ENCODE measurements around the gene PGF.

Gene PGF

DNA sequence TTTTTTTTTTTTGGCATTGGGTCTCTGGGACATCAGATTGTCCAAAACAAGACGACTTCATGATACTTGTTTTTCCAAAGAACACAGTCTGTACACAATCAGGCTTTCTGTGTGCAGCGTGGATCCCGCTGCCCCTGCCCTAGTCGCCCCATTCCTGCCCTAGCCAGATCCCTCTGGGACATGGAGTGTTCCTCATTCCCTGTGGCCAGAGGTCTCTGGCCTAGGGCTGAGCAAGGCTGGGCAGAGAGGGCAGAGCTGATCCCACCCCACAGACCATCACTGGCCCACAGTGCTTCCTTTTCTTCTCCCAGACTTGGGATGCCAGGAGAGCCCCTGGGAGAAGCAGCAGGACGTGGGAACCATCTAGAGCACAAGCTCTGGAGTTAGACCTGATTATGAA, 26.4 kb upstream of the PGF start:
- no peak overlapping the region for H3K27ac Mint-ChIP-seq
- no peak overlapping the region for H3K4me3 Mint-ChIP-seq
- H3K27me3 Mint-ChIP-seq: no peaks in the 10 kb centered on the region
- no peak for DNase-seq
- H3K9me3 Mint-ChIP-seq: no peaks in the 10 kb centered on the region
- no peak for ATAC-seq
- no peaks in the 10 kb centered on the region for H3K4me1 Mint-ChIP-seq
- H3K36me3 Mint-ChIP-seq (ENCODE audit: low read depth): no peaks in the 10 kb centered on the region

DNA sequence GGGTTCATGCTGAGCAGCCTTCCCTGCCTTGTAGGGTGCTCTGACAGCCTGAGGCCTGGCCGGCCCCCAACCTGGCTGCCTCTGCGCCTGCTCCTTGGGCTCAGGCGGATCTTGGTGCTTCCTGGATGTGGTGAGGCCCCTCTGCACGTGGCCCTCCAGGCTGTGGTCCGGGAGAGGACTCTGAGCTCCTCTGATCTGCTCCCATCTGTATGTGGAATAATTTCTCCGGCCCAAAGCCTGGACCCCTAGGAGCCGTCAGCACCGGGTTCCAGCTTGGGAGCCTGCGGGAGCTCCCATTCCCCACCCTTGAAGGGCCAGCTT, 26.0 kb upstream of the PGF start:
- ATAC-seq (no peak), DNase-seq (no peak)
- Mint-ChIP-seq H3K9me3 (no peaks in the 10 kb centered on the region), H3K36me3 (ENCODE audit: low read depth) (no peaks in the 10 kb centered on the region), H3K27me3 (no peaks in the 10 kb centered on the region), H3K4me3 (no peak overlapping the region), H3K27ac (no peak overlapping the region), H3K4me1 (no peaks in the 10 kb centered on the region)

DNA sequence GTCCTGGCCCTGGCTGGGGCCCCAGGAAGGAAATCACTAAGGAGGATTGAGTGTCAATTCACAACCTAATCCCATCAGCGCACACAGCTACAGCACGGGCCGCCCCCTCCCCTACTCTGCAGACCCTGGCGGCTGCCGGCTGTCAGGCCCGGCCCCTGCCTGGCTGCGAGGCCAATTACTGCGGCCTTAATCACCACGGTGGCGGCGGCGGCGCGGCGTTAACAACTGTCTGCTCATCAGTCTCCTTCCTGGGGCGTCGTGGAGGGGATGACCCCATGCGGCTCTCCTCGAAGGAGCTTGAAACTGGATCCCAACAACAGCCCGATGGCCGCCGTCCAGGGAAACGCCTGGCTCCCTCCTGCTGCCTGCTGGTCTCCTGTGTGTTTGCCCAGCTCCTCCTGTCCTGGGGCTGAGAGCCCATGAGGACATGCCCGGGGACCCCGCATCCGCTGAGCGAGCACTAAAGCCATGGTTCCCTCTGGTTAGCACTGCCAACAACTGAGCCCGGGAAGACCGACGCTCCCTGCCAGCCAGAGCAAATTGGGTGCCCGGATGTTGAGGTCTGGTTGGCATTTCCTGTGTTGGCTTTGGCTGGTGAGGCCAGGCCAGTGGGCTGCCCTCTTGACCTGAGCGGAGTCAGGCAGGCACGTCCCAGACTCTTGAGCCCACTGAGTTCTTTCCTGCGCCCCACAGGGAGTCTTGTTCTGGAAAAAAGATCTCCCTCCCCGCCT, 25.5 kb upstream of the PGF start:
- H3K27me3 Mint-ChIP-seq: no peaks in the 10 kb centered on the region
- no peaks in the 10 kb centered on the region for H3K36me3 Mint-ChIP-seq (ENCODE audit: low read depth)
- no peak overlapping the region for H3K27ac Mint-ChIP-seq
- no peaks in the 10 kb centered on the region for H3K9me3 Mint-ChIP-seq
- DNase-seq: no peak
- H3K4me1 Mint-ChIP-seq: no peaks in the 10 kb centered on the region
- H3K4me3 Mint-ChIP-seq: no peak overlapping the region
- ATAC-seq: no peak

DNA sequence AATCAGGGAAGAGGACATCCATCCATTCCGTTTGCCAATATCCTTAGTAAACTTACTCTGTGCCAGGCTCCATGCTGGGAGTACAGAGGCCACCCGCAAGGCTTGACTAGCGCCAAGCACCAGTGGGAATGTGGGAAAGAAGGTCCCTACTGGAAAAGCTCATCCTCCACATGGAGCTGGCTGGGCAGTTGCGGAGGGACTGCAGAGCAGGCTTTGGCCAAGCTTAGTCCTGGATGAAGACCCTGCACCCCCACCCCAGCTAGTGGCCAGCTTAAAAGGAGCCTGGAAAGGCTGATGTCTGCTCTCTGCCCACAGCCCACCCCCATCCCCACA, 25.0 kb upstream of the PGF start:
- DNase-seq (no peak), ATAC-seq (no peak)
- no peaks in the 10 kb centered on the region for H3K9me3 Mint-ChIP-seq
- H3K27me3 Mint-ChIP-seq: no peaks in the 10 kb centered on the region
- no peak overlapping the region for H3K4me3 Mint-ChIP-seq
- H3K36me3 Mint-ChIP-seq (ENCODE audit: low read depth): no peaks in the 10 kb centered on the region
- H3K4me1 Mint-ChIP-seq: no peaks in the 10 kb centered on the region
- no peak overlapping the region for H3K27ac Mint-ChIP-seq

DNA sequence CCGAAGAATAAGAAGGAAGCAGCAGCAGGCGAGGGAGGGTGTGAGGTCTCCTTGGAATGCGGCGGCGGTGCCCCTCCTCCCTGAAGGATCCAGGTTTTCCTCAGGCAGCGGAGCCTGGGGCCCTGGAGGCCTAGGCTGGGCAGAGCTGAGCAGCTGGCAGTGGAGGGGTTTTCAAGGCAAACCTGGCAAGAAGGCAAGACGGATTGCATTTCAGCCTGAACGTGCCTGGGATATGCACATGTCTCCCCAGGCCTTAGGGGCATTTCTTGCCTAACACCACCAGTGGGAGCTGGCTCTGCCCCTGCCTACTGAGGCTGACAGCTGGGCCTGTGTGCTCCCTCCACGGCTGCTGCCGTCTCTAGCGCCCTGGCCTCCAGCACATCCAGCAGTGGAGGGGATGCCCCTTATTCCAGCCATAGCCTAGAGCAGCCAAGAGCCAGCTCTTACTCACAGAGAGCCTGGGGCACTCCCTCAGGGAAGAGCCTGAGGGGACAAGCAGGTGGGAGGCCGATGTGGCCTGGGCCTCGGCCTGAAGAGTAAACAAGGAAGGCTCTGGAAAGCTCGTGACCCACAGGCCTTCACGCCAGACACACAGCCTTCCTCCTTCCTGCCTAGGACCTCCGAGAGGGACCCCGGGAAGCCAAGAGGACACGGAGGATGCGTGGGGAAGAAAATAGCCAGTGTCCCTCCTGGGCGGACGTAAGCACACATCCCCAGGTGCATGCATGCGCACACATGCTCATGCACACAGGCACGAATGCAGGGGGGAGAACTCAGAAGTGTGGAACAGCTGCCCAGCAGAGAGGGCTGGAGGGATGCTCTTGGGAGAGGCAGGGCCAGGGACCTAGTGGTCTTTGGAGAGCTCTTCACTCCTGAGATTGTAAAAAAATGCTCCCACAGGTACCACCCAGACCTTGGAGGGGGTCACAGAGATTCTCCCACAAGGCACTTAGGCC, 24.3 kb upstream of the PGF start:
- Mint-ChIP-seq H3K9me3 (no peaks in the 10 kb centered on the region), H3K4me1 (no peaks in the 10 kb centered on the region), H3K27me3 (no peaks in the 10 kb centered on the region), H3K27ac (no peak overlapping the region), H3K36me3 (ENCODE audit: low read depth) (no peaks in the 10 kb centered on the region), H3K4me3 (no peak overlapping the region)
- ATAC-seq (no peak), DNase-seq (no peak)

DNA sequence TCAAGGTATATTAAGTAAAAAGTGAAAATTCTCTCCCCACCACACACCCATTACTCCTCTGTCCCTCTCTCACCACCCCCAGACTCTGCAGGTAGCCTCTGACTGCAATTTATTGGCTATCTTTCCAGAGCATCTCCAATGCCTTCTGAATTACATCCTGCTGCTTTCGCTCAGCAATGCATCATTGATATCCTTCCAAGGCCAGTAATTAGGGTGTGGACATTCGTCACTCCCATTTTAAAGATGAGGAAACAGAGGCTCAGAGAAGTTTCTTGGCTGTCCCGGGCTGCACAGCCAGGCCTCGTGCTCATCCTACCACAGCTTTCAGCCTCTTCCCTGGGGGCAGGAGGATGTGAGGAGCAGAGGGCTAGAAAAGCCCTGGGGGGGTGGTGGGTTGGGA, 23.6 kb upstream of the PGF start:
- DNase-seq (no peak), ATAC-seq (no peak)
- H3K36me3 Mint-ChIP-seq (ENCODE audit: low read depth): no peaks in the 10 kb centered on the region
- no peaks in the 10 kb centered on the region for H3K27me3 Mint-ChIP-seq
- H3K27ac Mint-ChIP-seq: no peak overlapping the region
- H3K9me3 Mint-ChIP-seq: no peaks in the 10 kb centered on the region
- no peaks in the 10 kb centered on the region for H3K4me1 Mint-ChIP-seq
- no peak overlapping the region for H3K4me3 Mint-ChIP-seq

DNA sequence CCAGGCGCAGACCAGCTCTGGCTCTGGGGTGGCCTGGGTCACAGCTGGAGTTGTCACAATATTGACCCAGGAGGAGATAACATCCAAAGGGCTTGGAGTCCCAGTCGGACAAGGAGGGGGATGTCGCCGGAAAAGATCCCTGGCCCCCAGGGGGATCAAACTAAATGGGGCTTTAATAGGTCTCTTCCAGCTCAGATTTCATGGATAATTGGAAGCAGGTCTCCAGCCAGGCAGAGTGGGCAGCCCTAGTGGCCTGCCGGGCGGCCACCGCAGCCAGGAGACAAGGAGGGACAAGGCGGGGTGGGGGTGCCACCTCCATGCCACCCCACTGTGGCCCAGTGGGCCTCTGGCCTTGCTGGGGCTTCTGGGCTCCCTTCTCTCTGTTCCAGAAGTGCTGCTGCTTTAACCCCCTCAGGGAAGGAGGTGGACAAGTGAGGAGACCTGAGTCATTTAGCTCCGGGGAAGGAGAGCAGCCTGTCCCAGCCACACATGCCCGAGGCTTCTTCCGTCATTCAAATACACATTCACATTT, 23.1 kb upstream of the PGF start:
- H3K9me3 Mint-ChIP-seq: no peaks in the 10 kb centered on the region
- no peak overlapping the region for H3K27ac Mint-ChIP-seq
- H3K4me3 Mint-ChIP-seq: no peak overlapping the region
- H3K27me3 Mint-ChIP-seq: no peaks in the 10 kb centered on the region
- no peaks in the 10 kb centered on the region for H3K36me3 Mint-ChIP-seq (ENCODE audit: low read depth)
- peaks cover 2% of the 10 kb centered on the region for H3K4me1 Mint-ChIP-seq
- no peak for DNase-seq
- no peak for ATAC-seq

DNA sequence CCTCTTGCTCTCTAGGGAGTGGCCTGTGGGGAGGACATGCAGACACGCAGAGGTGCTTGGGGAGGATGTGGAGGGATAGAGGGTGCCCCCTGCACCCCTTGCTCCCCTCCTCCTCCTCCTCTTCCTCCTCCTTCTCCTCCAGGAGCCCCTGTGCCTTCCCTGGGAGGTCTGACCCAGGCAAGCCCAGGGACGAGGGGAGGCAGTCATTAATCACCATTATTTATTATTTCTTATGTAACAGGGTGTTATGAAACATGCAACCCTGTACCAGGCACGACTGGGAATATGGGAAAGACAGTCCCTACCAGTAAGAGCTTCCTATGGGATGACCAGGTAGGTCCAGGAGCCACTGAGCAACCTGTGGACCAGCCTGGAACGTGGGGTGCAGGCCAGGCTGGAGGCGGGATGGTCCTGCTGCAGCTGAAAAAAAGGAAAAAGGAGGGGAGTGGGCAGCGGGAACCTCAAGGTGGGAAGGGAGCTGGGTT, 22.5 kb upstream of the PGF start:
- ATAC-seq (no peak), DNase-seq (no peak)
- Mint-ChIP-seq H3K9me3 (no peaks in the 10 kb centered on the region), H3K27ac (no peak overlapping the region), H3K4me3 (no peak overlapping the region), H3K27me3 (no peaks in the 10 kb centered on the region), H3K36me3 (ENCODE audit: low read depth) (no peaks in the 10 kb centered on the region), H3K4me1 (peaks cover 2% of the 10 kb centered on the region)

DNA sequence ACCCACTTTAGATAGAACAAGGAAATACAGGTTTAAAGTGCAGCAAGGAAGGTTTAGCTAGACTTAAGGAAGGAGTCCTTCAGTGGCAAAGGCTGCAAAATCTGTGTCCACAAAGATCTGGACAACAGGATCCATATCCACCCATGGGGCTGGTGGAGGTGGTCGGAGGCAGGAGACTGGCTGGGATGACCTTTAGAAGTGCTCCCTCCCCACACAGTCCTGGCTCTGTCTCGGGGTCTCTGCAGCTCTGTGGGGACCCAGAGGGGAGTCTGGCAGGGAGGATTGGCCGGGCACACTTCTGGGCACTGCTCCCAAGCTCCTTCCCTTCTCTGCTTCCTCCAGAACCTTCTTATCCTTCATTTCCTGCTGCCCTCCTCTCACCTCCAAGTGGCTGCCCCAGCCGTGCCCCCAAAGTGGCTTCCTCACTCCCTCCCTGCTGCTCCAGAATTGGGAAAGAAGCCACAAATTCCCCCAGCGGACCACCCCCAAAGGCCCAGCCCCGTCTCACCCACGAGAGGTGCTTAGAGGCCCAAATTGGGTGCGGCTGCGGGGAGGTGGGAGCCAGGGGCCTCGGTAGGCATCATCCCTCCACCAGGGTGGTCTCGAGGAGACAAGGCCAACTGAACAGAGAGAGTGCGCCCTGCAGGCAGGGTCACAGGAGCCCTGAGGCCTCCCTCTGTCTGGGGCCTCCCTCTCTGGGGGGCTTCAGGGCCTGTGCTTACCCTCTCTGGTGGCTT, 21.9 kb upstream of the PGF start:
- Mint-ChIP-seq H3K36me3 (ENCODE audit: low read depth) (no peaks in the 10 kb centered on the region), H3K27ac (no peak overlapping the region), H3K4me3 (no peak overlapping the region), H3K27me3 (no peaks in the 10 kb centered on the region), H3K4me1 (peaks cover 2% of the 10 kb centered on the region), H3K9me3 (no peaks in the 10 kb centered on the region)
- ATAC-seq (no peak), DNase-seq (no peak)

DNA sequence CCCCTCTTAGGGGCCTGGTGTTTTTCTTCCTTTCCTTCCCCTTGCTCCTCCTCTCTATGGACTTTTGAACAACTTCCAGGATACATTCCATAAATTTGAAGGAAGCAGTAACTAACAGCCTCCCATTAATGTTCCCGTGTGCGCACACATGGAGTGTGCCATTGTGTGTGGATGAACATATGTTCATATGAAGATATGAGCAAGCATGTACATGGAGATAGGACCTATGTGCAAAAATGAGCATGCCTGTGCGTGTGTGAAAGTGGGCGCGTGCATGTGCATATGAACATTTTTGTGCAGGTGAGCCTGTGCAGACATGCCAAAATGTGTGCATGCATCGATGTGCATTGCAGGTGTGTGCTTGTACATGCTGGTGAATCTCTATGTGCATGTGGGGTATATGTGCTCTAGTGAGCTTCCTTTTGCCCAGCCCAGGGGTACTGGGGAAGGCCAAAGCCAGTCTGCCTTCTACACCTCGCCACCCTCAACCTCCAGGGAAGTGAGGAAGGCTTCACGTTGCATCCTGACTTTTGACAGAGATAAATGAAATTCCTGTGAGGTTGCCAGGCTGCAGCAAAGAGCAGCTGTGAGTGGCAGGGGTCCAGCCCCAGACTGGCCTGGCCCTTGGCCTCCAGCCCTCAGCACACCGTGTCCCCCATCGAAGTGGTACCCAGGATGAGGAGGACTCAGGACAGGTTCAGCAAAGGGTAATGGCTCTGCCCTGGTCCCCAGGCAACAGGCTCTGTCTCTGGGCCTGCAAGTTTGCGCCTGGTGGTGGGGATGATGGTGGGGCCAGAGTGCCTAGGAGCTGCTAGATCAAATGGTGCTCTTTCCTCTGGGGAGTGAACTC, 21.1 kb upstream of the PGF start:
- Mint-ChIP-seq H3K4me3 (no peak overlapping the region), H3K27me3 (no peaks in the 10 kb centered on the region), H3K4me1 (peaks cover 2% of the 10 kb centered on the region), H3K27ac (no peak overlapping the region), H3K36me3 (ENCODE audit: low read depth) (no peaks in the 10 kb centered on the region), H3K9me3 (no peaks in the 10 kb centered on the region)
- no peak for DNase-seq
- ATAC-seq: no peak

DNA sequence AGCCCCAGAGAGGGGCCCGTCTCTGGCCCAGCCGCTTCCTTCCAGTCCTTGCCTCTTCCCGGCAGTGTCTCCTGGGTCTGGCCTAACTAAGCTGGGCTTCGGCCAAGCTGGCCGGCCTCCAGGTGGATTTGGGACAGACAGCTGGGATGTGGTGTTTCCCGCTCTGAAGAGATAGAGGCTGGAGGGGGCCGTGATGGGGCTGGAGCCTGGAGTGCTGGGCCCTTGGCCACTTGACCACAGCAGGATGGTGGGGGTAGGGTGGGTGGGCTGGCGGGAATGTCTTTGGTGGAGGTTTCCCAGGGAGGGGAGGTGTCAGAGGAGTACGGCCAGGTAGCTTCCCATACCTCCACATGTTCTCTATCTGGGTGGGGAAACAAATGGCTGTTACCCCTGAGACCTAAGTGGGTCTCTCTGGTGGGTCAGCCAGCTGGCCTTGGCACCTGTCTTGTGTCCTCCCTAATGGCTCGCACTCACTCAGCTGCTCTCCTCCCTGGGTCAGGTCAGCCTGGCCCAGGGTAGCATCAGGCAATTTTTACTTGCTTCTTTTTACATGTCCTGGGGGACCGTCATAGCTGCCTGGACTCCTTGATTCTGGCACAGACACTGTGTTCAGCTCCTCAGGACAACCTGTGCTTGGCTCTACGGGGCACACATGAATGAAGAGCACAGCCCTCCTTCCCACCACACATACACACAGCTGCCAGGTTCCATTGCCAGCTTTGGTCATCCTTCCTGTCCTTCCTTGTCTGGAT, 19.8 kb upstream of the PGF start:
- peaks cover 2% of the 10 kb centered on the region for H3K4me1 Mint-ChIP-seq
- no peak overlapping the region for H3K4me3 Mint-ChIP-seq
- H3K36me3 Mint-ChIP-seq (ENCODE audit: low read depth): no peaks in the 10 kb centered on the region
- DNase-seq: no peak
- H3K9me3 Mint-ChIP-seq: no peaks in the 10 kb centered on the region
- no peak for ATAC-seq
- no peak overlapping the region for H3K27ac Mint-ChIP-seq
- no peaks in the 10 kb centered on the region for H3K27me3 Mint-ChIP-seq

DNA sequence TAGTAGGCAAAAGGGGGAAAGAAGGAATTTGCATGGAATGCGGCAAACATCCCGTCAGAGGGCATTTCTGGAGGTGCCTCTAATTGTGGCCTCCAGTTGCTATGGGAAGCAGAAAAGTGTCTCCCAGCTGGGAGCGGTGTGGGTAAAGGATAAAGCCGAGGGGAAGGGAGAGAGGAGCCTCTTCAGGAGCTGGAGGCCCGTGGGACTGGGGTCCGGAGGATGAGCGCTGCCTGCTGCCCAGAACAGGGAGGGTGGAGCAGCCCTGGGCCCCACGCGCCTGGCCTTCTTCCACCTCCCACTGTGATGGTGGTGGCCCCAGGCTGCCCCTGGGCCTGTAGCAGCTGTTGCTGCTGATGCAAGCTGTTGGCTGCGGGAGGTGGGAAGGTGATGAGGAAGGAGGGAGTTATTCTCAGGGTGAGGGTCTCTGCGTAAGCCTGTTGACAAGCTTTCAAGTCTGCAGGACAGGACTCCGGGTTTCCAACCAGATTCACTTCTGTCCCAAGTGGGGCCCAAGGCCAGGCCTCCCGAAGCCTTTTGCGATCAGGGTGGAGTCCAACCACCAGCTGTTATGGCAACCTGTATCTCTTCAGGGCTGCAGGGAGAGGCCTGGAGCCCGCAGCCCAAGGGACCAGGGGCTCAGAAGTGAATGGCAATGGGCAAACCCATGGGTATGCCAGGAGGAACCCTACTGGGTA, 19.1 kb upstream of the PGF start:
- DNase-seq (no peak), ATAC-seq (no peak)
- H3K27me3 Mint-ChIP-seq: no peaks in the 10 kb centered on the region
- no peak overlapping the region for H3K4me3 Mint-ChIP-seq
- peaks cover 2% of the 10 kb centered on the region for H3K4me1 Mint-ChIP-seq
- no peaks in the 10 kb centered on the region for H3K36me3 Mint-ChIP-seq (ENCODE audit: low read depth)
- no peak overlapping the region for H3K27ac Mint-ChIP-seq
- H3K9me3 Mint-ChIP-seq: no peaks in the 10 kb centered on the region

DNA sequence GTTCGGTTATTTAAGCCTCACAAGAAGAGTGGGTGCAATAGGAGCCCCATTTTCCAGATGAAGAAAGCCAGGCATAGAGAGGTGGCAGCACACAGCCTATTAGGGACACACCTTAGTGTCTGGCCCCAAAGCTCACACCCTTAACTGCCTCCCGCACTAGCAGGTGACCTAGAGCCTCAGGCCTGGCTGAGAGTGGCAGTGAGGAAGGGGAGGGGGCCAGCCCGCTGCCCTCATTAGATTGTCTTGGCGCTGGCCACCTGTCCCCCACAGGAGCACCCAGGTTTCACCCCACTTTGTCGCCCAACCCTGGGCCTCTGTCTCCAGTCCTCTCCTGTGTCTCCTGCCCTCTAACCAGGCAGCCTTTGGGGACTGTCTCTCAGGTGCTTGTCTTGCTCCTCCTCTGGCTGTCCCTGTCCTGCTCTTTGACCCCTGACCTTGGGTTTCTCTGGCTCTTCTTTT, 18.5 kb upstream of the PGF start:
- DNase-seq (no peak), ATAC-seq (no peak)
- Mint-ChIP-seq H3K4me1 (peaks cover 2% of the 10 kb centered on the region), H3K9me3 (no peaks in the 10 kb centered on the region), H3K27me3 (no peaks in the 10 kb centered on the region), H3K36me3 (ENCODE audit: low read depth) (no peaks in the 10 kb centered on the region), H3K27ac (no peak overlapping the region), H3K4me3 (no peak overlapping the region)

Data from activated naive CD8-positive, alpha-beta T cell treated with anti-CD3 and anti-CD28 coated beads, Interleukin-2, amount 50 U/mL, for 24 hours (primary cell).